ENCODE measurements around the gene MAPRE2.

DNA sequence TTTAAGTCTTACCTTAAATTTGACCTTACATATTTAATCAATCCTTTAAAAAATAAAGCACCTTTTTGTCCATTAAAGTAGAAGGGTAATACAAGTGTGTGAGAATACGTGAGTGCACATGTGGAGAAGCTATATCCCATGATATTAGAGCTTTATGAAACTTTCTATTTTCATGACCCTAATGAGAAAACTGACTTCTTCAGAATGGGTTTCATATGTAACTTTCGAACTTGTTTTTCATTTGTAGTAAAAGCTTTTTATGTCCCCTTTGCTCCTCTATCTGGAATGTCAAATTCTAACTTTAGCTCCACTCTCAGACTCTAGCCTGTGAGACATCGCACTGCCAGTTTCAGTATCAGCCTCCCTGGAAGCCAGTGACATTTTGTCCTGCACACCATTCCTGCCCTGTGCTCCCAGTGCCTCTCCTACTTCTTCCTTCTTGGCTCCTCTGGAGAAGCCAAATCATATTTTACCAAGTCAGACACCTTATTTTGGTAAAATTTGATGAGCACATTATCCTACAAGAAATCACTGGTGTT is 42.0 kb downstream of the MAPRE2 start:
- no peak for TF ChIP-seq GATA2 (IDR thresholded peaks at IDR 0.05; ENCODE audit: low read depth, low read length)
- TF ChIP-seq GATA3 (IDR thresholded peaks at IDR 0.05; ENCODE audit: low read depth, low read length) = no peak
